ENCODE data around the gene TPP1.

The TPP1 gene

GRCh38 chr11:6616596-6617250, 2.5 kb downstream of the TPP1 start:
- H3K27me3 ChIP-seq (ENCODE audit: insufficient read depth, low read depth), result no peaks in the 10 kb centered on the region
- H2AFZ ChIP-seq (ENCODE audit: low read depth), result no peak overlapping the region
- H3K4me3 ChIP-seq (IDR thresholded peaks at IDR 0.05; ENCODE audit: insufficient read depth, low read depth, low read length), result no peak overlapping the region
- H3K4me2 ChIP-seq, result no peak overlapping the region
- no peaks in the 10 kb centered on the region for H3K36me3 ChIP-seq (ENCODE audit: insufficient read depth)
- no peaks in the 10 kb centered on the region for H4K20me1 ChIP-seq (ENCODE audit: insufficient read depth)
- peaks cover under 1% of the 10 kb centered on the region; the same call in 1 of the 2 replicates for H3K79me2 ChIP-seq (ENCODE audit: insufficient read depth, low read depth)
- H3K9ac ChIP-seq, result no peak overlapping the region
- peaks cover 20% of the 10 kb centered on the region for H3K4me1 ChIP-seq (ENCODE audit: low read depth, poor library complexity, severe bottlenecking)
- no peak overlapping the region for H3K27ac ChIP-seq
- TF ChIP-seq, protein P1, sequence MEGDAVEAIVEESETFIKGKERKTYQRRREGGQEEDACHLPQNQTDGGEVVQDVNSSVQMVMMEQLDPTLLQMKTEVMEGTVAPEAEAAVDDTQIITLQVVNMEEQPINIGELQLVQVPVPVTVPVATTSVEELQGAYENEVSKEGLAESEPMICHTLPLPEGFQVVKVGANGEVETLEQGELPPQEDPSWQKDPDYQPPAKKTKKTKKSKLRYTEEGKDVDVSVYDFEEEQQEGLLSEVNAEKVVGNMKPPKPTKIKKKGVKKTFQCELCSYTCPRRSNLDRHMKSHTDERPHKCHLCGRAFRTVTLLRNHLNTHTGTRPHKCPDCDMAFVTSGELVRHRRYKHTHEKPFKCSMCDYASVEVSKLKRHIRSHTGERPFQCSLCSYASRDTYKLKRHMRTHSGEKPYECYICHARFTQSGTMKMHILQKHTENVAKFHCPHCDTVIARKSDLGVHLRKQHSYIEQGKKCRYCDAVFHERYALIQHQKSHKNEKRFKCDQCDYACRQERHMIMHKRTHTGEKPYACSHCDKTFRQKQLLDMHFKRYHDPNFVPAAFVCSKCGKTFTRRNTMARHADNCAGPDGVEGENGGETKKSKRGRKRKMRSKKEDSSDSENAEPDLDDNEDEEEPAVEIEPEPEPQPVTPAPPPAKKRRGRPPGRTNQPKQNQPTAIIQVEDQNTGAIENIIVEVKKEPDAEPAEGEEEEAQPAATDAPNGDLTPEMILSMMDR (conservative IDR thresholded peaks at IDR 0.05; ENCODE audit: low read depth, low read length), result no peak

DNA sequence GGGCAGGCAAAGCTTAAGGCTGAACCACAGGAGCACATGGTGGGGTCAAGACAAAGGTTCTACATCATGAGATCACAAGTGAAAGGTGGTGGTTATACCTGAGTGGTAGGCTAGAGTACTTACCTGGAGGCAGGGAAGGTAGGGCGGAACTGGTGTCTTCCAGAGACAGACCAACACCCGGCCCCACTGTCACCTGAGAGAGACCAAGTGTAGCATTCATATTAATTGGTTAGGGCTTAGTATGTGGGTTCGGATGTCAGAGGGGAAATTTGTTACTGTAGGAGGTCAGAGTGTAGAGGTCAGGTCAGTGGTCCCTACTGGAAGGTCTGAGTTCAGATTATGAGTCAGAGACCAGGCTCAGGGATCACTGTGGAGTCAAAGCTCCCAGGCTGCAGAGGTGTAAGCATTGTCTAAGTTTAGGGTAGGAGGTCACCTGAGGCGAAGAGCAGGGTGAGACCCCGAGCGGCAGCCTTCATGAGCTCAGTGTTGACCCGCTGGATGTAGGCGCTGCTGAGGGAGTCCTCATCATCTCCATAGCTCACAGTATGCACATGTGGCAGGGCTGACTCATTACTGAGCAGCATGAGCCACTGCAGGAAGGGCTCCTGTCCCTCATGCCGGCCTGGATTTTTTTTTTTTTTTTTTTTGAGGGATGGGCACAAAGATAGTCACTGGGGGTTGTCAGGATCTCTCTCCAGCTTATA, 3.2 kb downstream of the TPP1 start:
- Histone ChIP-seq H3K27me3 (ENCODE audit: insufficient read depth, low read depth) (no peaks in the 10 kb centered on the region), H2AFZ (ENCODE audit: low read depth) (no peak overlapping the region), H4K20me1 (ENCODE audit: insufficient read depth) (no peaks in the 10 kb centered on the region), H3K27ac (no peak overlapping the region), H3K9ac (no peak overlapping the region), H3K4me1 (ENCODE audit: low read depth, poor library complexity, severe bottlenecking) (peaks cover 22% of the 10 kb centered on the region), H3K4me3 (IDR thresholded peaks at IDR 0.05; ENCODE audit: insufficient read depth, low read depth, low read length) (no peak overlapping the region), H3K4me2 (no peak overlapping the region), H3K36me3 (ENCODE audit: insufficient read depth) (no peaks in the 10 kb centered on the region), H3K79me2 (ENCODE audit: insufficient read depth, low read depth) (peaks cover 8% of the 10 kb centered on the region; the same call in 1 of the 2 replicates)
- TF ChIP-seq, protein P1 (conservative IDR thresholded peaks at IDR 0.05; ENCODE audit: low read depth, low read length), result no peak

- Histone ChIP-seq H2AFZ (ENCODE audit: low read depth) (no peak overlapping the region), H3K4me2 (no peak overlapping the region), H3K27ac (no peak overlapping the region), H3K4me3 (IDR thresholded peaks at IDR 0.05; ENCODE audit: insufficient read depth, low read depth, low read length) (no peak overlapping the region), H3K9ac (no peak overlapping the region), H3K79me2 (ENCODE audit: insufficient read depth, low read depth) (peaks cover 9% of the 10 kb centered on the region; the same call in 1 of the 2 replicates), H3K36me3 (ENCODE audit: insufficient read depth) (no peaks in the 10 kb centered on the region), H3K4me1 (ENCODE audit: low read depth, poor library complexity, severe bottlenecking) (peaks cover 30% of the 10 kb centered on the region), H3K27me3 (ENCODE audit: insufficient read depth, low read depth) (no peaks in the 10 kb centered on the region), H4K20me1 (ENCODE audit: insufficient read depth) (no peaks in the 10 kb centered on the region)
- TF ChIP-seq, protein P1 (conservative IDR thresholded peaks at IDR 0.05; ENCODE audit: low read depth, low read length), result no peak
Measured at GRCh38 chr11:6615046-6615445, 4.2 kb downstream of the TPP1 start.

GRCh38 chr11:6614446-6614845, 4.8 kb downstream of the TPP1 start:
- no peak overlapping the region for H3K4me3 ChIP-seq (IDR thresholded peaks at IDR 0.05; ENCODE audit: insufficient read depth, low read depth, low read length)
- no peak overlapping the region for H3K27ac ChIP-seq
- H3K4me2 ChIP-seq, result no peak overlapping the region
- TF ChIP-seq, protein P1 (conservative IDR thresholded peaks at IDR 0.05; ENCODE audit: low read depth, low read length), result no peak
- H3K9ac ChIP-seq, result no peak overlapping the region
- H4K20me1 ChIP-seq (ENCODE audit: insufficient read depth), result no peaks in the 10 kb centered on the region
- no peak overlapping the region for H2AFZ ChIP-seq (ENCODE audit: low read depth)
- peaks cover 9% of the 10 kb centered on the region; the same call in 1 of the 2 replicates for H3K79me2 ChIP-seq (ENCODE audit: insufficient read depth, low read depth)
- H3K27me3 ChIP-seq (ENCODE audit: insufficient read depth, low read depth), result no peaks in the 10 kb centered on the region
- peaks cover 24% of the 10 kb centered on the region for H3K4me1 ChIP-seq (ENCODE audit: low read depth, poor library complexity, severe bottlenecking)
- H3K36me3 ChIP-seq (ENCODE audit: insufficient read depth), result no peaks in the 10 kb centered on the region
